CD4-positive, alpha-beta T cell (primary cell): Measurements from ENCODE around the gene SLC2A13. TPM values are rescaled to one million over a fixed set of nuclear protein-coding genes. Genes with fewer than 3 reads are reported as not detected.
"Not testable (repeated sequence)": the region's sequence is repeated elsewhere in the genome, so short reads cannot be mapped to it uniquely, and the experiment has no call there.

Experiments
- ATAC-seq: fragments of 200-7000 bp; cut with Tn5 transposase; one replicate; pipeline ENCODE4 v1.10.0; 2022; ENCODE audit warnings: mild to moderate bottlenecking; ENCODE audit not compliant: poor library complexity
- CTCF ChIA-PET: fragments of 350-600 bp; sonication (Branson Sonifier 250); formaldehyde crosslinking; loops from one replicate; lab custom pipeline; 2021; ENCODE audit warnings: antibody characterized with exemption, inconsistent platforms; lab: Charles Lee
- POLR2A ChIA-PET: fragments of 350-600 bp; sonication (Branson Sonifier 250); formaldehyde crosslinking; loops from one replicate; lab custom pipeline; 2021; ENCODE audit warnings: antibody characterized with exemption, inconsistent platforms; lab: Charles Lee
- DNase-seq, 14 experiments: peaks; one replicate each; pipeline ENCODE4 v3.0.0-alpha.2; 2013 to 2020; ENCODE audit warnings: mixed read lengths in 2 of 14
- H3K27ac ChIP-seq, 2 donors: one replicate each; pipeline versions ENCODE4 v1.5.1 to v1.7.0; 2013; ENCODE audit warnings: low read length in 2 of 2, low read depth in 1 of 2, mild to moderate bottlenecking in 1 of 2
- H3K27me3 ChIP-seq, 2 experiments: 1 replicate in 1 of 2; 2 replicates in 1 of 2; pipeline versions ENCODE4 v1.6.1 to v1.7.0; 2013; ENCODE audit warnings: low read length in 2 of 2, control low read depth in 1 of 2, mild to moderate bottlenecking in 1 of 2, moderate library complexity in 1 of 2; ENCODE audit not compliant: insufficient read depth in 2 of 2, control insufficient read depth in 1 of 2
- H3K36me3 ChIP-seq: one replicate; pipeline ENCODE4 v1.6.1; 2013; ENCODE audit warnings: low read length, control low read depth; ENCODE audit not compliant: insufficient read depth
- H3K4me1 ChIP-seq: one replicate; pipeline ENCODE4 v1.6.1; 2013; ENCODE audit warnings: low read length, control low read depth; ENCODE audit not compliant: insufficient read depth
- H3K4me3 ChIP-seq: one replicate; pipeline ENCODE4 v1.5.1; 2013; ENCODE audit warnings: mild to moderate bottlenecking, low read length, moderate library complexity
- H3K9me3 ChIP-seq, 2 experiments: 1 replicate in 1 of 2; 2 replicates in 1 of 2; pipeline versions ENCODE4 v1.6.1 to v1.7.0; 2013; ENCODE audit warnings: low read length in 2 of 2, mild to moderate bottlenecking in 2 of 2, control low read depth in 1 of 2, moderate library complexity in 1 of 2; ENCODE audit not compliant: control insufficient read depth in 1 of 2, insufficient read depth in 1 of 2
- H3K27ac Mint-ChIP-seq: one replicate; pipeline ENCODE4 v1.8.0; 2020; ENCODE audit warnings: mixed read lengths
- H3K27me3 Mint-ChIP-seq: one replicate; pipeline ENCODE4 v1.8.0; 2021; ENCODE audit warnings: mixed read lengths
- H3K36me3 Mint-ChIP-seq: one replicate; pipeline ENCODE4 v1.8.0; 2021; ENCODE audit warnings: low read depth, mixed read lengths
- H3K4me1 Mint-ChIP-seq: one replicate; pipeline ENCODE4 v1.8.0; 2021; ENCODE audit warnings: low read depth, mixed read lengths
- H3K4me3 Mint-ChIP-seq: one replicate; pipeline ENCODE4 v1.8.0; 2020; ENCODE audit warnings: mild to moderate bottlenecking, mixed read lengths
- H3K9me3 Mint-ChIP-seq: one replicate; pipeline ENCODE4 v1.8.0; 2020; ENCODE audit warnings: mixed read lengths
- CTCF ChIP-seq: fragments of 200-600 bp; IDR thresholded peaks from one replicate; pipeline ENCODE4 v1.8.0; 2022; ENCODE audit warnings: antibody characterized with exemption, mild to moderate bottlenecking
- intact Hi-C, 2 experiments: fragments of 100-400 bp; cut with DNase I in 1 of 2; cut with micrococcal nuclease in 1 of 2; formaldehyde crosslinking; loops; one replicate each; pipeline versions ENCODE4 v1.15.1 to v1.9.0; 2023 to 2025; cut with DNase I, micrococcal nuclease
- total RNA-seq, 174 experiments: library from RNA in 2 of 174; stranded (reverse) in 2 of 174; gene quantifications; one replicate each; pipeline ENCODE4 v1.2.3 and lab custom pipeline; 2021 to 2026

The SLC2A13 gene
- total RNA-seq, 2 experiments from 2014 or later, result 1.6 to 1.7 TPM

- Mint-ChIP-seq H3K27ac (no peak overlapping the region), H3K9me3 (peaks cover 2% of the 10 kb centered on the region), H3K4me1 (no peaks in the 10 kb centered on the region), H3K27me3 (no peaks in the 10 kb centered on the region), H3K36me3 (no peaks in the 10 kb centered on the region), H3K4me3 (no peak overlapping the region)
- ATAC-seq (no peak), DNase-seq (no peak)
- H3K36me3 ChIP-seq, result no peaks in the 10 kb centered on the region
- TF ChIP-seq CTCF, result no peak
- H3K4me1 ChIP-seq, result no peaks in the 10 kb centered on the region
- H3K4me3 ChIP-seq, result no peak overlapping the region
- H3K27ac ChIP-seq, result no peak overlapping the region
- POLR2A ChIA-PET, result no interaction called here
- CTCF ChIA-PET, result no interaction called here
- intact Hi-C loops, result no loop called here
- no peaks in the 10 kb centered on the region for H3K27me3 ChIP-seq
- peaks cover 0 to 4% of the 10 kb centered on the region in 2 experiments for H3K9me3 ChIP-seq
Measured at GRCh38 chr12:39815746-39816145, 290.1 kb downstream of the SLC2A13 start.

GRCh38 chr12:39814626-39815025 is 291.3 kb downstream of the SLC2A13 start:
- no peak overlapping the region for H3K27ac Mint-ChIP-seq
- H3K4me1 ChIP-seq, result no peaks in the 10 kb centered on the region
- TF ChIP-seq CTCF, result no peak

GRCh38 chr12:39813776-39814175 is 292.1 kb downstream of the SLC2A13 start:
- H3K4me1 Mint-ChIP-seq, result no peaks in the 10 kb centered on the region
- POLR2A ChIA-PET, result no interaction called here
- Histone ChIP-seq H3K4me1 (no peaks in the 10 kb centered on the region), H3K4me3 (no peak overlapping the region), H3K9me3 (peaks cover 0 to 4% of the 10 kb centered on the region in 2 experiments), H3K27ac (no peak overlapping the region), H3K27me3 (no peaks in the 10 kb centered on the region), H3K36me3 (no peaks in the 10 kb centered on the region)
- H3K36me3 Mint-ChIP-seq, result no peaks in the 10 kb centered on the region
- no peaks in the 10 kb centered on the region for H3K27me3 Mint-ChIP-seq
- intact Hi-C loops, result no loop called here
- ATAC-seq (no peak), DNase-seq (no peak)
- no peak for TF ChIP-seq CTCF
- H3K9me3 Mint-ChIP-seq, result peaks cover 2% of the 10 kb centered on the region
- H3K27ac Mint-ChIP-seq, result no peak overlapping the region
- no peak overlapping the region for H3K4me3 Mint-ChIP-seq
- CTCF ChIA-PET, result no interaction called here

More at GRCh38 chr12:39814626-39815025, 291.3 kb downstream of the SLC2A13 start:
- no peaks in the 10 kb centered on the region for H3K4me1 Mint-ChIP-seq
- H3K27me3 ChIP-seq, result no peaks in the 10 kb centered on the region
- no peaks in the 10 kb centered on the region for H3K36me3 ChIP-seq
- peaks cover 2% of the 10 kb centered on the region for H3K9me3 Mint-ChIP-seq
- ATAC-seq (no peak), DNase-seq (no peak)
- peaks cover 0 to 4% of the 10 kb centered on the region in 2 experiments for H3K9me3 ChIP-seq
- ChIA-PET POLR2A (no interaction called here), CTCF (no interaction called here)
- H3K27me3 Mint-ChIP-seq, result no peaks in the 10 kb centered on the region
- intact Hi-C loops, result no loop called here
- H3K36me3 Mint-ChIP-seq, result no peaks in the 10 kb centered on the region
- H3K4me3 ChIP-seq, result no peak overlapping the region
- no peak overlapping the region for H3K27ac ChIP-seq
- no peak overlapping the region for H3K4me3 Mint-ChIP-seq

- H3K9me3 Mint-ChIP-seq, ATAC-seq, H3K27me3 Mint-ChIP-seq, POLR2A ChIA-PET, H3K27ac ChIP-seq, H3K4me1 ChIP-seq, H3K4me3 Mint-ChIP-seq, H3K36me3 Mint-ChIP-seq, H3K36me3 ChIP-seq, H3K27me3 ChIP-seq, H3K4me3 ChIP-seq, H3K4me1 Mint-ChIP-seq, DNase-seq, CTCF ChIA-PET, intact Hi-C loops, H3K27ac Mint-ChIP-seq, H3K9me3 ChIP-seq: not testable (repeated sequence)
Measured at GRCh38 chr12:39812456-39812855, 293.4 kb downstream of the SLC2A13 start.
